HG03066 (cell line): ENCODE measurements around the gene TGFBR1.

Experiments
- ATAC-seq: cut with Tn5 transposase; IDR thresholded peaks from one replicate; pipeline ENCODE4 v1.9.1; 2021; ENCODE audit warnings: low read depth; ENCODE audit not compliant: unreplicated experiment

TGFBR1 gene

GRCh38 chr9:99104459-99105151 is at the start of gene TGFBR1:
Gene TGFBR1 (plus strand): TSS chr9:99105113. CDS start chr9:99105206, 93 bp downstream.
- peak; percentile 85 for ATAC-seq

- no peak for ATAC-seq
Observed at GRCh38 chr9:99055384-99055783, 49.5 kb upstream of the TGFBR1 start.

- no peak for ATAC-seq
Observed at GRCh38 chr9:99056186-99056585, 48.7 kb upstream of the TGFBR1 start.

GRCh38 chr9:99056886-99057664 is 47.8 kb upstream of the TGFBR1 start:
- ATAC-seq = no peak

GRCh38 chr9:99057665-99058625 is 47.0 kb upstream of the TGFBR1 start:
- ATAC-seq = peak; percentile 85

- ATAC-seq = peak; percentile 73
Observed at GRCh38 chr9:99058964-99059921, 45.7 kb upstream of the TGFBR1 start.

GRCh38 chr9:99060621-99061020 is 44.3 kb upstream of the TGFBR1 start:
- no peak for ATAC-seq

GRCh38 chr9:99062549-99062948 is 42.4 kb upstream of the TGFBR1 start:
- ATAC-seq = no peak

- ATAC-seq = no peak
Observed at GRCh38 chr9:99063522-99063921, 41.4 kb upstream of the TGFBR1 start.

GRCh38 chr9:99066571-99066970 is 38.3 kb upstream of the TGFBR1 start:
- no peak for ATAC-seq

GRCh38 chr9:99069075-99069474 is 35.8 kb upstream of the TGFBR1 start:
- ATAC-seq = no peak

GRCh38 chr9:99069546-99069945 is 35.4 kb upstream of the TGFBR1 start:
- no peak for ATAC-seq

GRCh38 chr9:99070681-99071080 is 34.2 kb upstream of the TGFBR1 start:
- no peak for ATAC-seq

- ATAC-seq = no peak
Observed at GRCh38 chr9:99071313-99072039, 33.4 kb upstream of the TGFBR1 start.

GRCh38 chr9:99072040-99072394 is 32.9 kb upstream of the TGFBR1 start:
- ATAC-seq = no peak

GRCh38 chr9:99073347-99073746 is 31.6 kb upstream of the TGFBR1 start:
- ATAC-seq = no peak

- no peak for ATAC-seq
Observed at GRCh38 chr9:99073985-99074901, 30.7 kb upstream of the TGFBR1 start.

- ATAC-seq = no peak
Observed at GRCh38 chr9:99074902-99075245, 30.0 kb upstream of the TGFBR1 start.
